Esophagus squamous epithelium (tissue), 4 donors: Measurements from ENCODE around the gene ZNF845.

Experiments used
- POLR2A ChIP-seq, 4 donors: fragments of 450-650 bp; IDR thresholded peaks; one replicate each; pipeline ENCODE4 v1.6.1; 2017; ENCODE audit warnings: antibody characterized with exemption in 4 of 4, mild to moderate bottlenecking in 4 of 4, moderate library complexity in 3 of 4
- TF ChIP-seq, protein P1 (sequence below), 6 experiments: fragments of 450-650 bp in 4 of 6; fragments of 200-600 bp in 2 of 6; sonication (generic) in 2 of 6; IDR thresholded peaks; one replicate each; pipeline ENCODE4 v1.5.1; 2016 to 2019; ENCODE audit warnings: antibody characterized with exemption in 6 of 6, mild to moderate bottlenecking in 4 of 6, moderate library complexity in 4 of 6

- TF ChIP-seq, protein P1, sequence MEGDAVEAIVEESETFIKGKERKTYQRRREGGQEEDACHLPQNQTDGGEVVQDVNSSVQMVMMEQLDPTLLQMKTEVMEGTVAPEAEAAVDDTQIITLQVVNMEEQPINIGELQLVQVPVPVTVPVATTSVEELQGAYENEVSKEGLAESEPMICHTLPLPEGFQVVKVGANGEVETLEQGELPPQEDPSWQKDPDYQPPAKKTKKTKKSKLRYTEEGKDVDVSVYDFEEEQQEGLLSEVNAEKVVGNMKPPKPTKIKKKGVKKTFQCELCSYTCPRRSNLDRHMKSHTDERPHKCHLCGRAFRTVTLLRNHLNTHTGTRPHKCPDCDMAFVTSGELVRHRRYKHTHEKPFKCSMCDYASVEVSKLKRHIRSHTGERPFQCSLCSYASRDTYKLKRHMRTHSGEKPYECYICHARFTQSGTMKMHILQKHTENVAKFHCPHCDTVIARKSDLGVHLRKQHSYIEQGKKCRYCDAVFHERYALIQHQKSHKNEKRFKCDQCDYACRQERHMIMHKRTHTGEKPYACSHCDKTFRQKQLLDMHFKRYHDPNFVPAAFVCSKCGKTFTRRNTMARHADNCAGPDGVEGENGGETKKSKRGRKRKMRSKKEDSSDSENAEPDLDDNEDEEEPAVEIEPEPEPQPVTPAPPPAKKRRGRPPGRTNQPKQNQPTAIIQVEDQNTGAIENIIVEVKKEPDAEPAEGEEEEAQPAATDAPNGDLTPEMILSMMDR (IDR thresholded peaks at IDR 0.05), result no peak
- TF ChIP-seq POLR2A (IDR thresholded peaks at IDR 0.05), result no peak
Observed at GRCh38 chr19:53381376-53381775, 47.8 kb downstream of the ZNF845 start.
